OCI-LY7 (cell line): ENCODE results near the gene SHROOM2.

Experiments used
- CTCF ChIP-seq: fragments of 200-600 bp; sonication (generic); conservative IDR thresholded peaks from 2 replicates; pipeline ENCODE4 v1.5.1; 2014; ENCODE audit warnings: mild to moderate bottlenecking, antibody characterized with exemption, low read length, moderate library complexity, mixed read lengths
- EZH2phosphoT487 ChIP-seq: fragments of 200-600 bp; sonication (generic); IDR thresholded peaks from 2 replicates; pipeline ENCODE4 v1.6.1; 2018; ENCODE audit warnings: low read depth, borderline replicate concordance, mild to moderate bottlenecking, mixed run types, antibody characterized with exemption, low read length, moderate library complexity, mixed read lengths

DNA sequence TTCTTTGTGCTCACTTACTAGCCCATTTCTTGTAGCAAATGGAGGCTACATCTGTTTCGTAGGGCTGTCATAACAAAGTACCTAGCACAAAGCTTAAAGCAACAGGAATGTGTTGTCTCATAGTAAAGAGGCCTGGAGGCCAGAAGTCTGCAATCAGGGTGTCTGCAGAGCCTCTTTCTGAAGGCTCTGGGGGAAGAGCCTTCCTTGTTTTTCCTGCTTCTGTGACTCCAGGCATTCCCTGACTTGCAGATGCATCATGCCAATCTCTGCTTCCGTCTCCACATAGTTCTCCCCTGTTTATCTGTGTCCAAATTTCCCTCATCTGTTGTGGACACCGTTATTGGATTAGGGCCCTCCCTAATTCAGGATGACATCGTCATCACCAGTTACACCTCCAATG, 67.1 kb downstream of the SHROOM2 start:
- TF ChIP-seq CTCF, result no peak
- TF ChIP-seq EZH2phosphoT487, result no peak
